GM12878 (cell line): Measurements from ENCODE around the gene ANO1. TPM values are rescaled to one million over a fixed set of nuclear protein-coding genes. Genes with fewer than 3 reads are reported as not detected.

Experiments
- ATAC-seq: fragments of 200-7000 bp; cut with Tn5 transposase; 3 replicates; pipeline ENCODE4 v1.9.1; 2020; ENCODE audit warnings: mild to moderate bottlenecking, moderate library complexity
- BruUV-seq: library from RNA; stranded (reverse); fragments of 400-500 nt; replicated peaks from 2 replicates; lab custom pipeline; 2021; lab: Mats Ljungman, UMichigan
- CTCF ChIA-PET: fragments of 300-600 bp; sonication (Branson Sonifier 250); formaldehyde crosslinking; extraction: SDS; loops from one replicate; lab custom pipeline; 2021; ENCODE audit warnings: inconsistent platforms; lab: Yijun Ruan, JAX
- POLR2A ChIA-PET: fragments of 350-600 bp; formaldehyde crosslinking; extraction: SDS; loops from one replicate; lab custom pipeline; 2021; ENCODE audit warnings: inconsistent platforms; lab: Charles Lee
- RAD21 ChIA-PET: fragments of 300-600 bp; sonication (Branson Sonifier 250); formaldehyde crosslinking; loops from one replicate; lab custom pipeline; 2023; ENCODE audit warnings: antibody characterized with exemption; ENCODE audit not compliant: unreplicated experiment; lab: Charles Lee
- SMC1A ChIA-PET: fragments of 300-600 bp; sonication (Branson Sonifier 250); formaldehyde crosslinking; loops from one replicate; lab custom pipeline; 2023; ENCODE audit not compliant: unreplicated experiment, uncharacterized antibody; lab: Charles Lee
- DNase-seq: peaks from one replicate; pipeline ENCODE4 v3.0.0-alpha.2; 2011; ENCODE audit warnings: low read depth, low spot score
- FAIRE-seq: peaks from 3 replicates; lab custom pipeline; 2011; peaks lifted over from hg19 to GRCh38; lab: Jason Lieb, UNC
- H2AFZ ChIP-seq: 2 replicates; pipeline ENCODE4 v1.6.0; 2011; ENCODE audit warnings: low read depth, low read length, control low read depth; ENCODE audit not compliant: control insufficient read depth
- H3K27ac ChIP-seq: 2 replicates; pipeline ENCODE4 v1.5.1; 2011; ENCODE audit warnings: control low read depth; ENCODE audit not compliant: control insufficient read depth, insufficient read depth
- H3K27me3 ChIP-seq, 2 experiments: replicated peaks in 1 of 2; 2 replicates each; pipeline versions ENCODE4 v1.6.0 to v1.6.1; 2011; ENCODE audit warnings: low read length in 1 of 2; ENCODE audit not compliant: control insufficient read depth in 2 of 2, insufficient read depth in 2 of 2
- H3K36me3 ChIP-seq, 2 experiments: 2 replicates each; pipeline ENCODE4 v1.5.1; 2011; ENCODE audit warnings: low read length in 1 of 2; ENCODE audit not compliant: control insufficient read depth in 2 of 2, insufficient read depth in 2 of 2
- H3K4me1 ChIP-seq: 2 replicates; pipeline ENCODE4 v1.6.1; 2011; ENCODE audit warnings: mild to moderate bottlenecking, low read length, moderate library complexity, mixed read lengths; ENCODE audit not compliant: control insufficient read depth, insufficient read depth
- H3K4me2 ChIP-seq: 2 replicates; pipeline ENCODE4 v1.6.0; 2011; ENCODE audit warnings: control low read depth; ENCODE audit not compliant: control insufficient read depth, insufficient read depth
- H3K4me3 ChIP-seq: fragments of 200-600 bp; sonication (generic); 2 replicates; pipeline ENCODE4 v1.5.1; 2016
- H3K79me2 ChIP-seq: 2 replicates; pipeline ENCODE4 v1.6.0; 2011; ENCODE audit warnings: low read length; ENCODE audit not compliant: control insufficient read depth, insufficient read depth
- H3K9ac ChIP-seq: 2 replicates; pipeline ENCODE4 v1.8.0; 2011; ENCODE audit warnings: low read length, control low read depth, mixed read lengths; ENCODE audit not compliant: control insufficient read depth, insufficient read depth
- H3K9me3 ChIP-seq: replicated peaks from 3 replicates; pipeline ENCODE4 v1.5.1; 2011; ENCODE audit warnings: mild to moderate bottlenecking, low read length; ENCODE audit not compliant: control insufficient read depth, insufficient read depth
- H4K20me1 ChIP-seq: 2 replicates; pipeline ENCODE4 v1.6.0; 2011; ENCODE audit not compliant: control insufficient read depth, insufficient read depth
- ATF7 ChIP-seq: fragments of 450-650 bp; IDR thresholded peaks from 2 replicates; pipeline ENCODE4 v1.6.1; 2016; ENCODE audit warnings: low read depth, mild to moderate bottlenecking
- CREM ChIP-seq: IDR thresholded peaks from 2 replicates; pipeline ENCODE4 v1.6.1; 2014; ENCODE audit warnings: antibody characterized with exemption, low read depth
- GATAD2B ChIP-seq: fragments of 450-650 bp; conservative IDR thresholded peaks from 2 replicates; pipeline ENCODE4 v1.6.1; 2017; ENCODE audit warnings: low read depth, mild to moderate bottlenecking, moderate library complexity
- IKZF1 ChIP-seq: fragments of 450-650 bp; conservative IDR thresholded peaks from 2 replicates; pipeline ENCODE4 v1.6.1; 2017; ENCODE audit warnings: antibody characterized with exemption, mild to moderate bottlenecking
- JUND ChIP-seq: IDR thresholded peaks from 2 replicates; pipeline ENCODE4 v1.6.1; 2012; ENCODE audit warnings: low read depth, mild to moderate bottlenecking, low read length, improper control_type of control experiment, moderate library complexity
- MEF2B ChIP-seq: fragments of 450-650 bp; IDR thresholded peaks from 2 replicates; pipeline ENCODE4 v1.6.1; 2018; ENCODE audit warnings: mild to moderate bottlenecking, moderate library complexity; ENCODE audit not compliant: partially characterized antibody, poor library complexity, severe bottlenecking
- MTA2 ChIP-seq: fragments of 450-650 bp; IDR thresholded peaks from 2 replicates; pipeline ENCODE4 v1.6.1; 2016; ENCODE audit warnings: low read depth, mild to moderate bottlenecking, moderate library complexity
- NBN ChIP-seq: fragments of 450-650 bp; IDR thresholded peaks from 2 replicates; pipeline ENCODE4 v1.6.1; 2016
- NR2F1 ChIP-seq: fragments of 450-650 bp; conservative IDR thresholded peaks from 2 replicates; pipeline ENCODE4 v1.6.1; 2017; ENCODE audit warnings: mild to moderate bottlenecking
- RCOR1 ChIP-seq: conservative IDR thresholded peaks from 2 replicates; pipeline ENCODE4 v1.6.1; 2012; ENCODE audit warnings: low read depth, low read length, improper control_type of control experiment
- SMAD5 ChIP-seq: IDR thresholded peaks from 2 replicates; pipeline ENCODE4 v1.6.1; 2016; ENCODE audit warnings: antibody characterized with exemption, low read depth
- SPI1 ChIP-seq: IDR thresholded peaks from 2 replicates; pipeline ENCODE4 v1.6.1; 2011; ENCODE audit warnings: low read depth, mild to moderate bottlenecking, low read length, moderate library complexity, borderline replicate concordance; ENCODE audit not compliant: insufficient read depth
- TCF12 ChIP-seq: IDR thresholded peaks from 2 replicates; pipeline ENCODE4 v1.6.1; 2011; ENCODE audit warnings: low read depth, mild to moderate bottlenecking, low read length
- WGBS: methylation state at CpG from one replicate; pipeline ENCODE4 v1.1.6; 2016; ENCODE audit warnings: low lambda C conversion rate; ENCODE audit not compliant: insufficient replicate concordance, insufficient coverage; ENCODE audit errors: missing lambda C conversion rate; 5-methylcytosine and 5-hydroxymethylcytosine counted together
- in situ Hi-C: fragments of 300-500 bp; cut with MboI; formaldehyde crosslinking; loops from 9 replicates; pipeline ENCODE4 v1.14.3; 2018; ENCODE audit warnings: mixed read lengths
- intact Hi-C: fragments of 100-400 bp; cut with micrococcal nuclease; formaldehyde crosslinking; loops from one replicate; pipeline ENCODE4 v1.14.2; 2022; ENCODE audit not compliant: unreplicated experiment
- polyA plus RNA-seq, 11 experiments: library from polyadenylated mRNA; depleted of rRNA in 4 of 11; unstranded in 6 of 11; stranded (reverse) in 5 of 11; fragments of >200 nt; fragmentation: Nextera tagmentation in 4 of 11; fragmentation: Illumina TruSeq in 1 of 11; extraction: Ambion mirVana in 4 of 11; extraction: Trizol in 1 of 11; gene quantifications; 1 replicate in 1 of 11; 2 replicates in 10 of 11; pipeline versions ENCODE4 v1.2.1 to v1.2.3, GENCODE V29; 2011 to 2016; ENCODE audit warnings: inconsistent platforms in 2 of 11, missing spikeins in 2 of 11, low read depth in 1 of 11
- total RNA-seq, 4 experiments: library from RNA; depleted of rRNA in 3 of 4; stranded (reverse); fragments of >200 nt in 3 of 4; fragmentation: Illumina TruSeq in 1 of 4; extraction: Trizol in 1 of 4; gene quantifications; 2 replicates each; pipeline versions ENCODE4 v1.2.1 to v1.2.3, GENCODE V29; 2013 to 2021
- TF ChIP-seq, protein P1 (sequence below): fragments of 450-650 bp; IDR thresholded peaks from 2 replicates; pipeline ENCODE4 v1.6.1; 2017; ENCODE audit warnings: borderline replicate concordance
- TF ChIP-seq, protein P2 (sequence below): fragments of 450-650 bp; IDR thresholded peaks from 2 replicates; pipeline ENCODE4 v1.6.1; 2018; ENCODE audit warnings: mild to moderate bottlenecking, low read depth, moderate library complexity; ENCODE audit not compliant: partially characterized antibody
- TF ChIP-seq, protein P3 (sequence below): IDR thresholded peaks from 2 replicates; pipeline ENCODE4 v1.6.1; 2011; ENCODE audit warnings: low read depth, mild to moderate bottlenecking, low read length, moderate library complexity, borderline replicate concordance; ENCODE audit errors: extremely low read depth
- TF ChIP-seq, protein P4 (sequence below): fragments of 450-650 bp; IDR thresholded peaks from 2 replicates; pipeline ENCODE4 v1.6.1; 2016; ENCODE audit warnings: mild to moderate bottlenecking

Gene ANO1
- total and polyA plus RNA-seq, 10 of the 15 experiments (the other 5 are each of a cell fraction or from before 2014, with no cell fraction given): 0.01 to 0.38 (median 0.06) TPM; not detected in 7

DNA sequence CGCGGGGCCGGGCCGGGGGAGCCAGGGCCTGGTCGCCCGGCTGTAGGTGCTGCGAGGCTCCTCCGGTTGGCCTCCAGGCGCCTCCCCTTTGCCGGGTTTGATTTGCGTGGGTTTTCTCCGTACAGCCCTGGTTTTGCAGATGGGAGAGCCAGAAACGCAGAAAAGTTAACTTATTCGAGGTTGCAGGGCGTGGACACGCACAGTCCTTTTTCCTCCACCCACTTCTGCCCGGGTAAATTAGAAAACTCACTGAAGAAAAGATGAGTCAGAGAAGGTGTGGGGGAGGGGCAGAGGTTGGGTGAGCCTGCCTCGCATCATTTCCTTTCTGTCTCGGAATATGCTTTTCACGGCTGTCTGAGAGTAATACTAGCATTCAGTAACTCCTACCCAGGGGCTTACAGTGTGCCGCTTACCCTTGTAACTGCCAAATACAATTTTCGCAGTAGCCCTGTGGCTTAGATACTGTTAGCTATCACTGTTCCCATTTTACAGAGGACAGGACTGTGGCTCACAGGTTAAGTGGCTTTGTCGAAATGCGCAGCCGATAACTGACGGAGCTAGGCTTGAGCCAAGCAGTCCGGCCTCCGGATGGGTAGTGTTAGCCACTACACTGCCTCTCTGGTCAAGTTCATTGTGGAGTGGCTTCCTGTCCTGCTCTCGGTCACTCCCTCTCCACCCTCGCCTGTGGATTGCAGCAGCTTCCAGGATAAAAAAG is 125.8 kb downstream of the ANO1 start:
- DNase-seq (peak; percentile 40), FAIRE-seq (peak; percentile 88), ATAC-seq (peak; percentile 68)
- ChIA-PET CTCF (interaction anchor here (0.9 to 2.1 kb wide), 7 partner anchors 8 to 293 kb away, joined by 3 to 8 read pairs (median 4); no protein-coding TSS in a partner anchor), POLR2A (interaction anchor here (0.6 kb wide), 1 partner anchor 194 kb away, joined by 4 read pairs; the partner anchor contains the start of gene CTTN), RAD21 (interaction anchor here (1.0 kb wide), 1 partner anchor 8 kb away, joined by 3 read pairs; no protein-coding TSS in a partner anchor), SMC1A (interaction anchor here (1.2 kb wide), 1 partner anchor 99 kb away, joined by 4 read pairs; no protein-coding TSS in a partner anchor)
- Histone ChIP-seq H3K9me3 (no peaks in the 10 kb centered on the region), H3K4me1 (peaks cover 12% of the 10 kb centered on the region), H3K4me2 (peak overlapping the region; percentile 96), H3K4me3 (peak overlapping the region; percentile 82), H3K27ac (peak overlapping the region; percentile 88), H4K20me1 (peaks cover 6% of the 10 kb centered on the region; the same call in 1 of the 2 replicates), H3K36me3 (peaks cover 7 to 13% of the 10 kb centered on the region in 2 experiments), H3K9ac (peak overlapping the region; percentile 99), H2AFZ (no peak overlapping the region; the same call in 1 of the 2 replicates), H3K27me3 (no peaks in the 10 kb centered on the region), H3K79me2 (peaks cover 27% of the 10 kb centered on the region)
- intact Hi-C loops: loop anchor here (5.0 to 10.0 kb wide), 3 partner anchors 68 to 517 kb away; partner anchors contain the start of gene PPFIA1
- BruUV-seq: TSS peak; percentile 87
- in situ Hi-C loops: no loop called here
- WGBS: 2% methylated on average over 30 of the region's 30 CpGs
- TF ChIP-seq, protein P1, sequence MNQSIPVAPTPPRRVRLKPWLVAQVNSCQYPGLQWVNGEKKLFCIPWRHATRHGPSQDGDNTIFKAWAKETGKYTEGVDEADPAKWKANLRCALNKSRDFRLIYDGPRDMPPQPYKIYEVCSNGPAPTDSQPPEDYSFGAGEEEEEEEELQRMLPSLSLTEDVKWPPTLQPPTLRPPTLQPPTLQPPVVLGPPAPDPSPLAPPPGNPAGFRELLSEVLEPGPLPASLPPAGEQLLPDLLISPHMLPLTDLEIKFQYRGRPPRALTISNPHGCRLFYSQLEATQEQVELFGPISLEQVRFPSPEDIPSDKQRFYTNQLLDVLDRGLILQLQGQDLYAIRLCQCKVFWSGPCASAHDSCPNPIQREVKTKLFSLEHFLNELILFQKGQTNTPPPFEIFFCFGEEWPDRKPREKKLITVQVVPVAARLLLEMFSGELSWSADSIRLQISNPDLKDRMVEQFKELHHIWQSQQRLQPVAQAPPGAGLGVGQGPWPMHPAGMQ: no peak
- peak; percentile 54; the same call in 1 of the 2 replicates for TF ChIP-seq TCF12
- TF ChIP-seq, protein P2, sequence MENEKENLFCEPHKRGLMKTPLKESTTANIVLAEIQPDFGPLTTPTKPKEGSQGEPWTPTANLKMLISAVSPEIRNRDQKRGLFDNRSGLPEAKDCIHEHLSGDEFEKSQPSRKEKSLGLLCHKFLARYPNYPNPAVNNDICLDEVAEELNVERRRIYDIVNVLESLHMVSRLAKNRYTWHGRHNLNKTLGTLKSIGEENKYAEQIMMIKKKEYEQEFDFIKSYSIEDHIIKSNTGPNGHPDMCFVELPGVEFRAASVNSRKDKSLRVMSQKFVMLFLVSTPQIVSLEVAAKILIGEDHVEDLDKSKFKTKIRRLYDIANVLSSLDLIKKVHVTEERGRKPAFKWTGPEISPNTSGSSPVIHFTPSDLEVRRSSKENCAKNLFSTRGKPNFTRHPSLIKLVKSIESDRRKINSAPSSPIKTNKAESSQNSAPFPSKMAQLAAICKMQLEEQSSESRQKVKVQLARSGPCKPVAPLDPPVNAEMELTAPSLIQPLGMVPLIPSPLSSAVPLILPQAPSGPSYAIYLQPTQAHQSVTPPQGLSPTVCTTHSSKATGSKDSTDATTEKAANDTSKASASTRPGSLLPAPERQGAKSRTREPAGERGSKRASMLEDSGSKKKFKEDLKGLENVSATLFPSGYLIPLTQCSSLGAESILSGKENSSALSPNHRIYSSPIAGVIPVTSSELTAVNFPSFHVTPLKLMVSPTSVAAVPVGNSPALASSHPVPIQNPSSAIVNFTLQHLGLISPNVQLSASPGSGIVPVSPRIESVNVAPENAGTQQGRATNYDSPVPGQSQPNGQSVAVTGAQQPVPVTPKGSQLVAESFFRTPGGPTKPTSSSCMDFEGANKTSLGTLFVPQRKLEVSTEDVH: no peak
- TF ChIP-seq MTA2: 0 out of 2 replicates have a peak, but pooled peaks have one; percentile 18
- no peak for TF ChIP-seq NR2F1
- TF ChIP-seq, protein P3, sequence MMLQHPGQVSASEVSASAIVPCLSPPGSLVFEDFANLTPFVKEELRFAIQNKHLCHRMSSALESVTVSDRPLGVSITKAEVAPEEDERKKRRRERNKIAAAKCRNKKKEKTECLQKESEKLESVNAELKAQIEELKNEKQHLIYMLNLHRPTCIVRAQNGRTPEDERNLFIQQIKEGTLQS: peak; percentile 7; the same call in 1 of the 2 replicates
- no peak for TF ChIP-seq IKZF1
- TF ChIP-seq NBN: 0 out of 2 replicates have a peak, but pooled peaks have one; percentile 22
- TF ChIP-seq JUND: 0 out of 2 replicates have a peak, but pooled peaks have one; percentile 19
- 0 out of 2 replicates have a peak, but pooled peaks have one; percentile 12 for TF ChIP-seq SMAD5
- TF ChIP-seq, protein P4, sequence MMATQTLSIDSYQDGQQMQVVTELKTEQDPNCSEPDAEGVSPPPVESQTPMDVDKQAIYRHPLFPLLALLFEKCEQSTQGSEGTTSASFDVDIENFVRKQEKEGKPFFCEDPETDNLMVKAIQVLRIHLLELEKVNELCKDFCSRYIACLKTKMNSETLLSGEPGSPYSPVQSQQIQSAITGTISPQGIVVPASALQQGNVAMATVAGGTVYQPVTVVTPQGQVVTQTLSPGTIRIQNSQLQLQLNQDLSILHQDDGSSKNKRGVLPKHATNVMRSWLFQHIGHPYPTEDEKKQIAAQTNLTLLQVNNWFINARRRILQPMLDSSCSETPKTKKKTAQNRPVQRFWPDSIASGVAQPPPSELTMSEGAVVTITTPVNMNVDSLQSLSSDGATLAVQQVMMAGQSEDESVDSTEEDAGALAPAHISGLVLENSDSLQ: 0 out of 2 replicates have a peak, but pooled peaks have one; percentile 15
- 0 out of 2 replicates have a peak, but pooled peaks have one; percentile 4 for TF ChIP-seq RCOR1
- peak; percentile 48; the same call in 1 of the 2 replicates for TF ChIP-seq CREM
- peak; percentile 6 for TF ChIP-seq MEF2B
- 0 out of 2 replicates have a peak, but pooled peaks have one; percentile 45 for TF ChIP-seq GATAD2B
- peak; percentile 46 for TF ChIP-seq ATF7
- TF ChIP-seq SPI1: no peak
